HL-60/S4 treated with phorbol 12-myristate 13-acetate at 8.2 ng/mL for 4 days and 3 days (cell line): Measurements from ENCODE around the gene LHX3.

Experiments used
- in situ Hi-C: fragments of 300-500 bp; cut with MboI; formaldehyde crosslinking; loops from 2 replicates; pipeline ENCODE4 v1.15.0; 2022; ENCODE audit warnings: low sequenced_read_pairs

The LHX3 gene

GRCh38 chr9:136228107-136228875 lies 23.4 kb upstream of the LHX3 start:
- in situ Hi-C loops = no loop called here

DNA sequence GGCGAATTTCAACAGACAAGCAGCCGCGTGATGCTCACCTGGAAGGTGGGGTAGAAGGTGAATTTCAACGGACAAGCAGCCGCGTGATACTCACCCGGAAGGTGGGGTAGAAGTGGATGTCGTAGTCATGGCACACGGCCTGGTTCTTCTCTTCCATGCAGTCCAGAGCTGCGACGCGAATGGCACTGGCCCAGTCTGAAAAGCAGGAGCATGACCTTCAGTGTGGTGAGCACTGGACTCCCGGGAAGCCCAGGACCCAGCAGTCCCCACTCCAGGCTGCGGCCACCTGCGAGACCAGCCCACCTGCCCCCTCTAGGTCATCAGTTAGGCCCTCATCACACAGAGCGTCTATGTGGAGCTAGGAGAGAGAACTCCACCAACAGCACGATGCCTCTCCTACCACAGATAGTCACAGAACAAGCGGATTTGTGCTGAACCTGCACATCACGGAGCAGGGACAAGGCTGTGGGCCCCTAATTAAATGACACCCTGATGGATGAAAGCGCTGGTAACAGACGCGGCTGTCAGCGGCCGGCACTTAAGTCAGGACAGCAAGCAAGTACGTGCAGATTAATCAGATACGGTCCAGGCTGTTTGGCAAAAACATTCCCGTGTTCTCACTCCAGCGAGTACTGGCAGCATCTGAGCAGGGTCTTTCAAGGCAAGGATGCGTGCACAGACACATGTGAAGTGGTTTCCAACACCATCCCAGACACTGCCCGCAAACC lies 21.9 kb upstream of the LHX3 start:
- in situ Hi-C loops = no loop called here

DNA sequence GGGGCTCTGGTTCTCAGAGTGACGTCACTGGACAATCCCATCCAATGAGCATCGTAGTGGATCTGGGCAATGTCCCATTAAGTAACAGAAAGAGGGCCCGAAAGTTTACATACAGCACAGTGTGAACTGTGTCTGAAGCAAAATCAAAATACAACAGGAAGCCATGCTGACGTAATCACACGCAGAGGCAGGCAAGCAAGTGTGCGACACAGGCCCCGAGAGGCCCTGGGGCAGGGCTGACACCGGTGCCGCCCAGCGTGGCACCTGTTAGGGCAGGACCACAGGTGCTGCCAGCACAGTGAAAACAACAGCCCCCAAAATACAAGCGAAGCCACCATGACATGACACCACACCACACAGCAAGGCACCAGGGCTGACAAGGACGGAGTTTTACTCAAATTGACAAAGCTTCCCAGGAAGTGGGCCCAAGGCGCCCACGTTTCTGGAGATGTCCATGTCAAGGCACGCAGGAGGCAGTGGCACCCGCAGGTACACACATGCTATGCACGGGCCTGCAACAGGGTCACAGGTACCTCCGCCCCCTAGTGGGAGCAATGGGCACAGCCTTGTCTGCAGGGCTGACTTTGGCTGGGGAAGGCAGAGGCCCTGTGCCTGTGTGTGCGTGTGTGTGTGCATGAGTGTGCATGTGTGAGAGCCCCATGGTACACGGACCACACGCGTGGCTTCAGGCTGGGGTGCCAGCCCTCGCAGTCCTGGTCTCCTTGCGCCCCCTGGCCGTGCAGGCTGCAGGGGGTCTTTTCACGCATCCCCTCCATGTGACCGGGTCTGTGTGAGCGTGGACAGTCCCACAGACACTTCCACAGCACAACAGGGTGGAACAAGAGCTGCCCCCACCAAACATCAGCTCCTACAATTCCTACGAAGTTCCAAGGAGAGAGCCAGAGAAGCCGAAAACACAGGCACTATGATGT lies 21.1 kb upstream of the LHX3 start:
- in situ Hi-C loops = no loop called here

- in situ Hi-C loops = no loop called here
Observed at GRCh38 chr9:136225366-136225747, 20.4 kb upstream of the LHX3 start.

- in situ Hi-C loops = no loop called here
Observed at GRCh38 chr9:136223871-136224640, 19.1 kb upstream of the LHX3 start.

- in situ Hi-C loops = no loop called here
Observed at GRCh38 chr9:136222906-136223285, 18.0 kb upstream of the LHX3 start.

DNA sequence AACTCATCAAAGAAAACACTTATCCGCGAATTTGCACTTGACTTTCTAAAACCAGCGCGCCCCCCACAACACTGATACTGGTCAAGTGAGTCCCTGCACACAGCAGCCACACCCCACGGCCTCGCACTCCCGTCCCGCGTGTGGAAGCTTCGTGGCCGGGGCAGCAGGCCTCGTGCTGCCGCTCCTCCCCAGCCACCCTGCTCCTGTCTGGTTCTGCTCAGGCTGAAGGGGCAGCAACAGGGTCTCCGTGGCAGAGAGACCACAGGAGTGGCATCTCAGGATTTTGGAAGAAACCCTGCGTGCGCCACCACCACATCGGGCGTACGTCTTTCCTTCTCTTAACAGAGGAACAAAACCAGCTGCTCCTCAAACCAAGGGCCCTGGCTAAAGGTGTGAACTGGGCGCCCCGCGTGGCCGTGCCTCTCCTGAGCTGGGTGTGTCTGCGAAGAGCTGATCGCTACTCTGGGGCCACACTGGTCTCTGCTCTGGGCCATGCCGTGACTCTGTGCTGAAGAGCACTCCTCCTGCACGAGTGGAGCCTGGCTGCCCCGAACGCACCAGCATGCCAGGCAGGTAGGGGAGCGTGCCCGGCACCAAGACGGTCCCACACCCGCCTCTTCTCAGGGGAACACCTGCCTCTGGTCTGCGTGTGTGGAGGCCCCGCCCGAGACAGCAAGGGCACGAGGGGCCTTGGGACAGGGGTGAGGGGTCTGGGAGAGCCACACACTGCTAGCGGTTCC lies 17.4 kb upstream of the LHX3 start:
- in situ Hi-C loops = no loop called here

DNA sequence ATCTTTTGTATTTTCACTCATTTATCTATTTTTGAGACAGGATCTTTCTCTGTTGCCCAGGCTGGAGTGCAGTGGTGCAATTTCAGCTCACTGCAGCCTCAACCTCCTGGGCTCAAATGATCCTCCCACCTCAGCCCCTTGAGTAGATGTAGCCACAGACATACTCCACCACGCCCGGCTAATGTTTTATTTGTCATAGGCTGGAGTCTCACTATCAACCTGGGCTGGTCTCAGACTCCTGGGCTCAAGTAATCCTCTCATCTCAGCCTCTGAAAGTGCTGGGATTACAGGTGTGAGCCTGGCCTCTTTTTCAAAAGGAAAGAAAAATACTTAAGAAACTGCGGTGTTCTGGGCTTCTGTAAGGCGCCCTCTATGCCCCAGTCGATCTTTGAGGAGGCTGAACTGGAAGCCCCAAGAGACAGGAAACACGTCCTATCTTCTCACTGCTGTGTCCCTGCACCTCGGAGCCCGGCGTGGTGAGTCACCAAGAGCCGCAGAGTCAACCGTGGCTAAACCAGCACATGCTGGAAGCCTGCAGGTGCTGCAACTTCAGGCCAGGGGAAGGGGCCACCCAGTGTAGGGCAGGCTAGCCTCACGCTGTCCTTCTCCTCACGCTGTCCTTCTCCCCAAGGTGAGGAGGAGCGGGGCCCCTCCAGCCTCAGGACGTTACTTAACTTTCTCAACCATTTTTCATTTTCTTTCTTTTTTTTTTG lies 15.2 kb upstream of the LHX3 start:
- in situ Hi-C loops = no loop called here

DNA sequence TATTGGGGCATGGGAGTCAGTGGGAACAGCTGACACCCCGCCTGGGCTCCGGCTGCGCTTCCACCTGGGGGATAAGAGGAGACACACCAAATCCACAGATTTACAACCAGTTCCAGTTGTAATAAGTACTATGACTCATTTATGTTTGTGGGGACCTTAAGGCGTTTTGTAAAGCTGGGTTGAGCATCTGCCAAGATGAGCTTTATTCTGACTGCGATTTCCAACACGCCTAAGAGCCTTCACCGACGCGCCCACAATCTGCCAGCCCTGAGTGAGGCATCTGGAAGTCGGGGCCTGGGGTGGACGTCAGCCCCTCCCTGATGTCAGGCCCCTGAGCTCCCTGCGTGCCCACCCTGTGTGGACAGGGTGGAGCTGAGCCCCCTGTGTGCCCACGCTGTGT lies 14.3 kb upstream of the LHX3 start:
- in situ Hi-C loops = no loop called here

- in situ Hi-C loops = no loop called here
Observed at GRCh38 chr9:136218673-136219072, 13.7 kb upstream of the LHX3 start.

DNA sequence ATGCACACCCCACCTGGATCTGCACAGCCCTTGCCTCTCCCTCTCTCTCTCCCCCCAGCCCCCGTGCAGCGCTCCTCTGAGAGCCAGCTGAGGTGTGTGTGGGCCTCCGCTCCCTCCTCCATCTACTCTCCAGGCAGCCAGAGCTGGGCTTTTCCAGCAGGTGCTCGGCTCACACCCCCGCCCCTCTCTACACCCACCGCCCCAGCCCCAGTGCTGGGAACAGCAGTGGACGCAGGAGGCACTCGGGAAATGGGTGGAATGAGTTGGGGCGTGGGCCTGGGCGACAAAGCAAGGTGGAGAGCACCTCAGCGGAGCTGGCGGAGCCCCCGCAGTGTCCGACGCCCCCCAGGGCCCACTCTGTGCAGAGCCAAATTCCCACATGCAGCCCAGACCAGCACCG lies 13.3 kb upstream of the LHX3 start:
- in situ Hi-C loops = no loop called here

DNA sequence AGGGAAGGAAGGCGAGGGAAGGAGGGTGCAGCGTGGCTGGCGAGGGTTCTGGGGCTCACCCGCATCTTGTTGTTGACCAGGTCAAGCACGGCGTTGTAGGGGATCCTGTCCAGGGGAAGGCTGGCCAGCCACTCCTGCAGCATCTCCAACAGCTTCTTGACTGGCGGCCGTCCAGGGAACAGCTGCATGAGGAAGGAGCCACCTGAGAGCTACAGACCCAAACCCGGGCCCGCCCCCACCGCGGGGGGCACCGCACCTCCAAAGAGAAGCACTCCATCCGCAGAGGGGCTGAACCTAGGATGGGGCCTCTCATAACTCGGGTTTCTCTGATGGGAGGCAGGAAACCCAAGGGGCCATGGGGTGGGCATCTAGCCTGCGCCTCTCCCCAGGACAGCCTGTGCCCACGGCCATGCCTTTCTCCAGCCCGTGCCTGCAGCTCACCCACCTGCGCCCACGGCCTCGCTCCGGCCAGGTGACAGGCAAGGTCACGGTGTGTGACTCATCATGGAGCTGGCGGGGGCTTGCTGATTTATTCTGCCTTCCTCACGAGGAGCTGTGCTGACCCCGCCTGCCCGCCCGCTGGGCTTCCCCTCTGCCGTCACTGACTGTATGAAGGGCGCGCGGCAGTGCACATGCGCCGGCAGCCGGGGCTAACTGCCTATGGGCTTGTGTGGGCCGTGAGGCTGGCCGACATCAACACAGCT lies 11.8 kb upstream of the LHX3 start:
- in situ Hi-C loops = no loop called here

DNA sequence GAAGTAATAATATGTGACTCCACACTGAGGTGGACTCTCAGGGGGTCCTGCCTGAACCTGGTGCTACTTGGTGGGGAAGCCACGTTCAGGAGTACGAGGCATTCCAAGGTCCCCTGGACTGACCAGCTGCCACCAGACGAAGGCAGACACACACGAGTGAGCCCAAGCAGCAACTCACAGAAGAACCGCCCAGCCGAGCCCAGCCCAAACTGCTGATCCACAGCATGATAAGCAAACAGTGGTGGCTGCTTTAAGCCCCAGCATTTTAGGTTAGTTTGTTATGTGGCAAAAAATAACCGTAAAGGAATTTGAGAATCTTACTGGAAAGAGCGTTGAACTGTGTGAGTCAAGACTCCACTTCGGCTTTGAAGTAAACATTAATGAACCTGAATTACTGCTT lies 8.8 kb upstream of the LHX3 start:
- in situ Hi-C loops = no loop called here

- in situ Hi-C loops = no loop called here
Observed at GRCh38 chr9:136212345-136212950, 7.5 kb upstream of the LHX3 start.

- in situ Hi-C loops = no loop called here
Observed at GRCh38 chr9:136211441-136212344, 6.8 kb upstream of the LHX3 start.

DNA sequence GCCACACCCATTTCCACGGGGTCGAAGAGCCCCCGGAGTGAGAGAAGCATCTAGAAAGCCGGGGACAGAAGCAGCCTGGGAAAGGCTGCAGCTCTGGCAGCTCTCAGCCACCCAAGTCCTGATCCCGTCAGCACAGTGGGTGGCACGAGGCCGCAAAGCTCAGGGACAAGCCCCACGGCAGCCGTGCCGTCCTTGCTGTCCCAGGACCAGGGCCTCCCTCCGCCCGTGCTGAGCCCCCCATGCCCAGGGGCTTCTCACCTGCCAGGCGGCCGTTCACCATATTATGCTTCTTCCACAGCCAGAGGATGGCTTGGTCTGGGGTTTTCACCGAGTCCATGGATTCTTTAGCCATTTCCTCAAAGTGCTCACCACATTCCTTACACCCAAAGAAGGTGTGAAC lies 6.1 kb upstream of the LHX3 start:
- in situ Hi-C loops = no loop called here

DNA sequence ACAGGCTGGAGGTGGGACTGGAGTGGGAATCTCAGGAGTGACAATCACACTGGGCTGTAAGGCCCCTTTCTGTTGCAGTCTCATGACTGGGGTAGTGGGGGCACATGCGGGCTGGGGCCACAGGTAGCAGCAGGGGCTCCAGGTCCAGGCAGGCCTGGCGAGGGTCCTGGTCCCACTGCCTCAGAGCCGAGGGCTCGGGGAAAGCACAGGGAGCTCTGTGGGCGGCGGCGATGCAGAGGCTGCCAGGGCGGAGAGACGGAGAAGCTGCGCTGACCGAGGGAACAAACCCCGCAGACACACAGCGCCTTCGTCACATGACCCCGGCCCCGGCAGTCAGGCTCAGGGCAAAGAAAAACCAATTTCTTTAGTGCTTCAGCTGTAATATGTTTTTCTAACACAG lies 5.3 kb upstream of the LHX3 start:
- in situ Hi-C loops = no loop called here
